IPS-18a (cell line): ENCODE data around the gene TMEM245.
A peak's percentile ranks its signal among the peaks of the same experiment; 100 is the strongest.

Experiments
- H3K27ac ChIP-seq: one replicate; pipeline ENCODE4 v1.5.1; 2013; ENCODE audit warnings: low read length
- H3K27me3 ChIP-seq: one replicate; pipeline ENCODE4 v1.6.1; 2013; ENCODE audit warnings: mild to moderate bottlenecking, low read length; ENCODE audit not compliant: control insufficient read depth, insufficient read depth
- H3K36me3 ChIP-seq: one replicate; pipeline ENCODE4 v1.6.1; 2013; ENCODE audit warnings: low read depth, low read length; ENCODE audit not compliant: control insufficient read depth
- H3K4me1 ChIP-seq: one replicate; pipeline ENCODE4 v1.6.1; 2013; ENCODE audit warnings: low read depth, low read length; ENCODE audit not compliant: control insufficient read depth
- H3K4me3 ChIP-seq: one replicate; pipeline ENCODE4 v1.5.1; 2013; ENCODE audit warnings: low read length
- H3K9ac ChIP-seq: one replicate; pipeline ENCODE4 v1.6.1; 2013; ENCODE audit warnings: mild to moderate bottlenecking, low read length, moderate library complexity
- H3K9me3 ChIP-seq: one replicate; pipeline ENCODE4 v1.6.1; 2013; ENCODE audit warnings: low read depth, low read length; ENCODE audit not compliant: control insufficient read depth

The TMEM245 gene

GRCh38 chr9:109119439-109120203 is at the start of gene TMEM245:
TMEM245 (minus strand) TSS chr9:109119947; CDS start chr9:109119913, 34 bp downstream.
- no peaks in the 10 kb centered on the region for H3K9me3 ChIP-seq
- peaks cover 30% of the 10 kb centered on the region for H3K4me1 ChIP-seq
- H3K27ac ChIP-seq = peak within 1 kb of the TSS; percentile 47
- H3K4me3 ChIP-seq = peak within 1 kb of the TSS; percentile 69
- H3K27me3 ChIP-seq = no peaks in the 10 kb centered on the region
- peak within 1 kb of the TSS; percentile 67 for H3K9ac ChIP-seq
- H3K36me3 ChIP-seq = peaks cover 3% of the 10 kb centered on the region

- no peak overlapping the region for H3K4me3 ChIP-seq
- H3K4me1 ChIP-seq = peaks cover 6% of the 10 kb centered on the region
- no peaks in the 10 kb centered on the region for H3K36me3 ChIP-seq
- no peak overlapping the region for H3K9ac ChIP-seq
- no peaks in the 10 kb centered on the region for H3K9me3 ChIP-seq
- H3K27me3 ChIP-seq = peaks cover 35% of the 10 kb centered on the region
- no peak overlapping the region for H3K27ac ChIP-seq
Observed at GRCh38 chr9:109168170-109168569, 48.4 kb upstream of the TMEM245 start.

- H3K4me3 ChIP-seq = peak overlapping the region; percentile 54
- H3K9me3 ChIP-seq = no peaks in the 10 kb centered on the region
- peaks cover 35% of the 10 kb centered on the region for H3K27me3 ChIP-seq
- H3K36me3 ChIP-seq = no peaks in the 10 kb centered on the region
- H3K4me1 ChIP-seq = peaks cover 6% of the 10 kb centered on the region
- no peak overlapping the region for H3K9ac ChIP-seq
- H3K27ac ChIP-seq = no peak overlapping the region
Observed at GRCh38 chr9:109167716-109168115, 48.0 kb upstream of the TMEM245 start.

- Histone ChIP-seq H3K27me3 (peaks cover 35% of the 10 kb centered on the region), H3K4me3 (peak within 1 kb of the TSS; percentile 54), H3K27ac (no peak within 1 kb of the TSS)
Observed at GRCh38 chr9:109166771-109167601, 47.2 kb upstream of the TMEM245 start, which contains the start of gene FRRS1L. FRRS1L (minus strand) TSS chr9:109167249; CDS start chr9:109167138, 111 bp downstream.

GRCh38 chr9:109166171-109166770 is 46.5 kb upstream of the TMEM245 start:
- H3K4me3 ChIP-seq = peak overlapping the region; percentile 47
- peaks cover 6% of the 10 kb centered on the region for H3K4me1 ChIP-seq
- peaks cover 35% of the 10 kb centered on the region for H3K27me3 ChIP-seq
- no peaks in the 10 kb centered on the region for H3K9me3 ChIP-seq
- no peak overlapping the region for H3K27ac ChIP-seq
- H3K9ac ChIP-seq = no peak overlapping the region
- no peaks in the 10 kb centered on the region for H3K36me3 ChIP-seq

More at GRCh38 chr9:109166771-109167601, 47.2 kb upstream of the TMEM245 start, which contains the start of gene FRRS1L:
- Histone ChIP-seq H3K9ac (no peak within 1 kb of the TSS), H3K9me3 (no peaks in the 10 kb centered on the region), H3K36me3 (no peaks in the 10 kb centered on the region), H3K4me1 (peaks cover 6% of the 10 kb centered on the region)

- Histone ChIP-seq H3K36me3 (no peaks in the 10 kb centered on the region), H3K4me3 (no peak overlapping the region), H3K9ac (no peak overlapping the region), H3K9me3 (no peaks in the 10 kb centered on the region), H3K27me3 (peaks cover 35% of the 10 kb centered on the region), H3K27ac (no peak overlapping the region), H3K4me1 (peaks cover 6% of the 10 kb centered on the region)
Observed at GRCh38 chr9:109164042-109164441, 44.3 kb upstream of the TMEM245 start.

- peaks cover 6% of the 10 kb centered on the region for H3K4me1 ChIP-seq
- no peaks in the 10 kb centered on the region for H3K36me3 ChIP-seq
- H3K9me3 ChIP-seq = no peaks in the 10 kb centered on the region
- H3K27ac ChIP-seq = no peak overlapping the region
- H3K4me3 ChIP-seq = no peak overlapping the region
- peaks cover 33% of the 10 kb centered on the region for H3K27me3 ChIP-seq
- no peak overlapping the region for H3K9ac ChIP-seq
Observed at GRCh38 chr9:109163194-109163593, 43.4 kb upstream of the TMEM245 start.

- Histone ChIP-seq H3K9ac (no peak overlapping the region), H3K27ac (no peak overlapping the region), H3K36me3 (no peaks in the 10 kb centered on the region), H3K9me3 (no peaks in the 10 kb centered on the region), H3K27me3 (peaks cover 28% of the 10 kb centered on the region), H3K4me3 (no peak overlapping the region), H3K4me1 (peaks cover 6% of the 10 kb centered on the region)
Observed at GRCh38 chr9:109162677-109163076, 42.9 kb upstream of the TMEM245 start.

- H3K27ac ChIP-seq = no peak overlapping the region
- H3K9ac ChIP-seq = no peak overlapping the region
- H3K9me3 ChIP-seq = no peaks in the 10 kb centered on the region
Observed at GRCh38 chr9:109161471-109161870, 41.7 kb upstream of the TMEM245 start.

GRCh38 chr9:109159583-109159982 is 39.8 kb upstream of the TMEM245 start:
- H3K27ac ChIP-seq = no peak overlapping the region
- H3K9me3 ChIP-seq = no peaks in the 10 kb centered on the region
- H3K27me3 ChIP-seq = peaks cover 2% of the 10 kb centered on the region
- no peaks in the 10 kb centered on the region for H3K36me3 ChIP-seq
- no peak overlapping the region for H3K9ac ChIP-seq
- no peaks in the 10 kb centered on the region for H3K4me1 ChIP-seq
- H3K4me3 ChIP-seq = no peak overlapping the region

More at GRCh38 chr9:109161471-109161870, 41.7 kb upstream of the TMEM245 start:
- H3K27me3 ChIP-seq = peaks cover 21% of the 10 kb centered on the region
- H3K4me1 ChIP-seq = peaks cover 6% of the 10 kb centered on the region
- H3K4me3 ChIP-seq = no peak overlapping the region
- H3K36me3 ChIP-seq = no peaks in the 10 kb centered on the region

- H3K9me3 ChIP-seq = no peaks in the 10 kb centered on the region
- H3K4me1 ChIP-seq = no peaks in the 10 kb centered on the region
- H3K27me3 ChIP-seq = no peaks in the 10 kb centered on the region
- H3K4me3 ChIP-seq = no peak overlapping the region
- H3K9ac ChIP-seq = no peak overlapping the region
- no peak overlapping the region for H3K27ac ChIP-seq
- H3K36me3 ChIP-seq = no peaks in the 10 kb centered on the region
Observed at GRCh38 chr9:109158651-109159050, 38.9 kb upstream of the TMEM245 start.
